Hematopoietic multipotent progenitor cell (in vitro differentiated cells): ENCODE results near the gene ACAT2. TPM values are rescaled to one million over a fixed set of nuclear protein-coding genes. Genes with fewer than 3 reads are reported as not detected.
A peak's percentile ranks its signal among the peaks of the same experiment; 100 is the strongest.
"Not testable (repeated sequence)": the region's sequence is repeated elsewhere in the genome, so short reads cannot be mapped to it uniquely, and the experiment has no call there.

Source experiments
- DNase-seq, 3 donors: peaks; one replicate each; pipeline ENCODE4 v3.0.0-alpha.2; 2011 to 2015; ENCODE audit warnings: low read depth in 2 of 3, low spot score in 2 of 3
- total RNA-seq: library from RNA; depleted of rRNA; stranded (reverse); fragments of >200 nt; gene quantifications from one replicate; pipeline ENCODE4 v1.2.3, GENCODE V29; 2012

ACAT2 gene
- total RNA-seq, 1 donor: 17.8 TPM

GRCh38 chr6:159806021-159806458, 44.2 kb downstream of the ACAT2 start:
- no peak for DNase-seq

- no peak for DNase-seq
These were observed 45.5 kb downstream of the ACAT2 start for GRCh38 chr6:159807150-159807858.

GRCh38 chr6:159808647-159809046, 46.8 kb downstream of the ACAT2 start:
- DNase-seq: no peak

GRCh38 chr6:159809149-159809548, 47.3 kb downstream of the ACAT2 start:
- no peak for DNase-seq

GRCh38 chr6:159813781-159814180, 51.9 kb downstream of the ACAT2 start:
- no peak for DNase-seq

GRCh38 chr6:159815410-159815809, 53.6 kb downstream of the ACAT2 start:
- DNase-seq: no peak

GRCh38 chr6:159816775-159817174, 54.9 kb downstream of the ACAT2 start:
- not testable (repeated sequence) for DNase-seq

- DNase-seq: no peak
These were observed 56.3 kb downstream of the ACAT2 start for GRCh38 chr6:159817951-159818739.

- no peak for DNase-seq
These were observed 57.3 kb downstream of the ACAT2 start for GRCh38 chr6:159819098-159819497.

GRCh38 chr6:159819932-159820640, 58.2 kb downstream of the ACAT2 start:
- DNase-seq: peak; percentile 6 to 66 (median 48)

GRCh38 chr6:159821122-159821521, 59.3 kb downstream of the ACAT2 start:
- DNase-seq: peak in 2 of 3 donors; percentile 33 to 68

- no peak for DNase-seq
These were observed 59.9 kb downstream of the ACAT2 start for GRCh38 chr6:159821726-159822125.

GRCh38 chr6:159823953-159824352, 62.1 kb downstream of the ACAT2 start:
- no peak for DNase-seq

GRCh38 chr6:159824690-159825089, 62.8 kb downstream of the ACAT2 start:
- DNase-seq: not testable (repeated sequence)

GRCh38 chr6:159826004-159826403, 64.2 kb downstream of the ACAT2 start:
- no peak for DNase-seq

GRCh38 chr6:159826968-159827647, 65.3 kb downstream of the ACAT2 start:
- DNase-seq: no peak

GRCh38 chr6:159828074-159828473, 66.2 kb downstream of the ACAT2 start:
- DNase-seq: no peak
